OCI-LY3 (cell line): Measurements from ENCODE around the gene SGPP2.

Experiments used
- CTCF ChIP-seq: fragments of 200-600, 300-600 bp; sonication (generic); IDR thresholded peaks from 2 replicates; pipeline ENCODE4 v1.5.1; 2014; ENCODE audit warnings: antibody characterized with exemption, low read length, low read depth
- EZH2phosphoT487 ChIP-seq: fragments of 200-600 bp; shearing (Covaris generic); IDR thresholded peaks from 2 replicates; pipeline ENCODE4 v1.6.1; 2018; ENCODE audit warnings: antibody characterized with exemption, mixed run types, low read depth

- TF ChIP-seq CTCF (no peak), EZH2phosphoT487 (no peak)
Observed at GRCh38 chr2:222456479-222457077, 32.2 kb downstream of the SGPP2 start.
